ENCODE results near the gene STAT5B.

GRCh38 chr17:42311240-42312034 is 35.2 kb upstream of the STAT5B start:
- TF ChIP-seq EZH2 (IDR thresholded peaks at IDR 0.05; ENCODE audit: insufficient read depth, low read length) (no peak), CTCF (IDR thresholded peaks at IDR 0.05; ENCODE audit: insufficient read depth, low read depth, low read length) (no peak)

Measured in astrocyte (in vitro differentiated cells and primary cell).